Ishikawa (cell line): ENCODE data around the gene AK9.

ENCODE experiments used
- EGR1 ChIP-seq: IDR thresholded peaks from 2 replicates; pipeline ENCODE4 v1.6.1; 2012
- EP300 ChIP-seq: IDR thresholded peaks from 2 replicates; pipeline ENCODE4 v1.6.1; 2012; ENCODE audit warnings: borderline replicate concordance
- REST ChIP-seq: IDR thresholded peaks from 2 replicates; pipeline ENCODE4 v1.6.1; 2012; ENCODE audit warnings: low read depth, mild to moderate bottlenecking
- TAF1 ChIP-seq: IDR thresholded peaks from 2 replicates; pipeline ENCODE4 v1.6.1; 2012; ENCODE audit warnings: low read depth, mild to moderate bottlenecking

- TF ChIP-seq REST (no peak), EP300 (no peak), EGR1 (no peak), TAF1 (no peak)
Measured at GRCh38 chr6:109458774-109459531, 232.0 kb downstream of the AK9 start.
